Measurements from ENCODE around the gene TMEM238.

TMEM238 gene

DNA sequence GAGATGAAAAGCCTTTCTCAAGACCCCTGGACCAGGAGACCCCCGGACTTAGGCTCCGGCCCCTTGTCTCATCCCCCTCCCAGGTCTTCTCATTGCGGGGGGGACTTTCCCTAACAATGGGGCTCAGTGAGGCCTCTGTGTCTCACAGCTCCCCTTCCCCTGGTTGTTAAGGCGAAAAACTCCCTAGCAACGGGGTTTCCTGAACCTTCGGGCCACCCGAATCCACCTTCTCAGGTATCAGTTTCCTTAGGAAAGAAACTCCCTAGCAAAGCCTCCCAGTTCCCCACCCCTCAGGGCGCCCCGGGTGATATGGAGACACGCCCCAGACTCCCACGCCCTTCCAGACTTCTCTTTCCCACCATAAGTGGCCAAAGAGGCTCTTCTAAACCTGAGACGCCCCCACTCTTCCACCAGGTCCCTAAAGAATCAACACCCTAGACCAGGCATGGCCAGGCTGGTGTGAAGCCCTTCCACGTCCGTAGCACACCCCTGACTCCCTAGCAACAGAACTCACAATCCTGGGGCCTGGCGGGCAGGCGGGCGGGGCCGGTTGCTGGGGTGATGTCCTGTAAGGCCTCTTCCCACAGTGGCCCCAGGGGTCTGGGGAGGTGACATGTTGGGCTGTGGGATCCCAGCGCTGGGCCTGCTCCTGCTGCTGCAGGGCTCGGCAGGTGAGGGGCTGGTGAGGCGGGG is 7.7 kb downstream of the TMEM238 start, which contains the start of gene TMEM190:
Gene TMEM190 (plus strand): TSS at position 586 of the 693 bp plus-strand sequence. CDS start 28 bp downstream, at position 614.
- no peak for DNase-seq

DNA sequence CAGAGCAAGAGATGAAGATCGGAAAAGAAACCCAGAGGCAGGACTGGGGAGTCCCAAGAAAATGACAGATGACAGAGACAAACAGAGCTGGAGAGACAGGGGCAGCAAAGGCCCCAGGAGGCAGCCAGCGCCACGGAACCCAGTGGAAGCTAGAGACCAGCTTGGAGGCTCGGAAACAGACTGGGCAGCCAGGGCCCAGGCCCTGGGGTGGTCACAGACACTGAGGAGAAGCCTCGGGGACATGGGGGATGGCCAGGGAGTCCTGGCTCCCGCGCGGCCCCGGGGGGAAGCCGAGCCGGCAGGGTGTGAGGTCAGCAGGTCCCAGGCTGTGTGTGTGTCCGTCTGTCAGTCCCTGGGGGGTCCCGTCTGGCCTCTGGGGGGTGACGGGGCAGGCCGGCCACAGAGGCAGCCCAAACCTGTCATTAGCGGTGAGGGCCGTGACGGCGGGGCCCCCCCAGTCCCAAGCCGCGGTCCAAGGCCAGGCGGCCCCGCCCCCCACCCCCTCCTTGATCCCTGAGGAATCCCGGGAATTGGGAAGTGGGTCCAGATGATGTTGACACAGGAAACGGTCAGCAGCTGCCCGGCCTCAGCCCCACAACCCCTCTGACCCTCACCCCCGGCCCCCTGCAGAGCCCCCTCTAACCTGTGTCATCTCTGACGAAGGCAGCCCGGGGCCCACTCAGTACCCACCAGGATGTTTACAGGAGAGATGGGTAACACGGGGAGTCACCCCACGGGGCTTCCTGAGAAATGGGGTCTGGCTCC is 9.9 kb downstream of the TMEM238 start:
- no peak for DNase-seq

DNA sequence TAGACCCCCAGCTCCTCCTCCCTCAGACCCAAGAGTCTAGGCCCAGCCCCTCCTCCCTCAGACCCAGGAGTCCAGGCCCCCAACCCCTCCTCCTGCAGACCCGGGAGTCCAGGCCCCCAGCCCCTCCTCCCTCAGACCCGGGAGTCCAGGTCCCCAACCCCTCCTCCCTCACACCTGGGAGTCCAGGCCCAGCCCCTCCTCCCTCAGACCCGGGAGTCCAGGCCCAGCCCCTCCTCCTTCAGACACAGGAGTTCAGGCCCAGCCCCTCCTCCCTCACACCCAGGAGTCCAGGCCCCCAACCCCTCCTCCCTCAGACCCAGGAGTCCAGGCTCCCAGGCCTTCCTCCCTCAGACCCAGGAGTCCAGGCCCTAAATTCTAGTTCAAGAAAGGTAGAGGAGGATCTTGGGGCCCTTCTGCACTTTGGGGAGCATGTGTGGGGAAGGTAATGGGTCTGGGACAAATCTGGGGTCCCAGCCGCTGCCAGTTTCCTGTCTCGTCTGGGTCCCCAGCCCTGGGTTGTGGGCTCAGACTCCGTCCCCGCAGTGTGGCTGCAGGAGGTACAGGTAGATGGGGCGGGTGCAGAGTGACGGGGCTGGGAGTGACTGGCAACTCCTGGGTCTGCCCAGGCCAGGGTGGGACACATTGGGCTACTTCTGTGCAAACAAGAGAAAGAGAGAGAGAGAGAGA is 10.6 kb downstream of the TMEM238 start:
- no peak for DNase-seq

DNA sequence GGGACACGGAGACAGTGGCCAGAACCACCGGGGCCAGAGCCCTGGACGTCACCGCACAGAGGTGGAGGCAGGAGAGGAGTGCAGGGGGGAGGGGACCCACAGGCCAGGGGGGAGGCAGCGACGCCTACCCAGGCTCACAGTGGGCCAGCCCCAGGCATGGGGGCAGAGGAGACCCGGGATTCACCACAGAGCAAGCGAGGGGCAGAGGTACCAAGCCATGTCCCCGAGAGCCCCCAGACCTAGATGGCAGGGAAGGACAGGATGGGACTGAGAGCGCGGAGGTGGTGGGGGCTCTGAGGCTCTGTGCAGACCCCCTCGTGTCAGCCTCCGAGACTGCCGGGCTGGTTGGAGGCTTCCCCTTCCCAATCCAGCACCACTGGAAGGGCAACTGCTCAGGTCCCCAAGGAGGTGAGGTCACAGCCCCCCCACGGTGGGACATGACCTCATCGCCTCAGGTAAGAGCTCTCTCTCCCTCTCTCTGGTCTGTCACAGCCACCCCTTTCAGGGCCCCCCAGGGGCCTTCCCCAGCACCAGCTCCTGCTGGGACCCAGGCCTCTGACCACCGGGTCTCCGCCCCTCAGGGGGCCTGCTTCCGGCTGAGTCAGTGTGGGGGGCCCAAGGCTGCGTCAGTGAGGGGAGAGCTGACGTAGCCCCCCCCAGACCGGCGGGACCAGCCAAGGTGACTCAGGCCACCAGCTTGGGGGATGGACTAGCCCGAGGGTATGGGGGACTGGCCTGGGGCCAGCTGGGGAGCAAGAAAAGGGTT is 11.6 kb downstream of the TMEM238 start:
- no peak for DNase-seq

DNA sequence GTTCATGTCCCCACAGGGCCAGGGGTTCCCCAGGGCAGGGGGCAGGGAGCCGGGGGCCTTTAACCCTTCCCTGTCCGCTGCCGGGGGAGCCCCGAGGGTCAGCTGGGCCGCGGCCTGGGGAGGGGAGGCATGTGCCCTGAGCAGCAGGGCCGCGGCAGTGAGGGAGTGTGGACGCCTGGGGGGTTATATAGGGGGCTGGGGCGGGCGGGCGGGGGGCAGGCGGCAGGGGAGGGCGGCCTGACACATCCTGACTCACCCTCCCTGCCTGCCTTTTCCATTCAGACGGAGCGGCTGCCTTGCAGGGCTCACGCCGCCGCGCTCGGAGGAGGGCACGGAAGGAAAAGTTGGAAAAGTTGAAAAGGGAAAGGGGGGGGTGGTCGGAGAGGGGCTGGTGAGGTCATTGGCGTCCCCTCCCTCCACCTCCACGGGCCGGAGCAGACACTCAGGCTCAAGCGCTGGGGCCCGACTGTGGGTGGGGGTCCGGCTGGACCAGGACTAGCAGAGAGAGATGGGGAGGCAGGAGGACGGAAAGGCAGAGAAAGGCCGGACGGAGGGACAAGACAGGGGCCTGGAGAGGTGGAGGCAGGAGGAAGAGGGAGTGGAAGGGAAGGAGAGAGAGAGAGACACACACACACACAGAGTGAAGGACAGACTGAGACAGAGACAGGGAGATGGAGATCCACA is 13.6 kb downstream of the TMEM238 start, which contains the start of gene IL11:
Gene IL11 (minus strand): TSS at position 159 of the 684 bp plus-strand sequence. CDS start 153 bp downstream, at position 6.
- no peak for DNase-seq

DNA sequence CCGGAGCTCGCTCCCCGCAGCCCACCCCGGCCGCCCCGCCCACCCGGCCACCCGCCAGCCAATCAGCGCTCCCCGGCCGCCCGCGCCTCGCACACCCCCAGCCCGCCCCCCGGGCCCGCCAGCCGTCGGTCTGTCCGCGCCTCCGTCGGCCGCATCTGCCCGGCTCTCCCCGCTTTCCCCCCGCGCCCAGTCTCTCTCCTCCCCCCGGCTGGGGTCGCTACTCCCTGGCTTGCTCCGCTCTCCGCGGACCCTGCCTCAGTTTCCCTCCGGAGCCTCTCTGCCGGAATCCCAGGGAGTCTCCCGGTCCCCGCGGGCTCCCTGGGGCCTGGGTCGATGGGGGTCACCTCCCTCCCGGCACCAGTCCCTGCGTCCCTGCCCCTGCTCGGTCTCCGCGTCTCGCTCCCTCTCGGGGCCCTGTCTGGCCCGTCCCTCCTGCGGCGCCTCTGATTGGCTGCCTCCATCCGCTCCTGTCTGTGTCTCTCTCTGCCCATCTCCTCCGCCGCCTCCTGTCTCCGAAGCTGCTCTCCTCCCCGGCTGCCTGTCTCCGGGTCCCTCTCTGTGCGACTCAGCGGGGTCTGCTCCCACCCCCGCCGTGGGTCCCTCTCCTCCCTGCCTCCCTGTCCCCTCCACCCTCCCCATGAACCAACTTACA is 14.3 kb downstream of the TMEM238 start:
- DNase-seq, result peak in 1 of 2 donors; percentile 17

DNA sequence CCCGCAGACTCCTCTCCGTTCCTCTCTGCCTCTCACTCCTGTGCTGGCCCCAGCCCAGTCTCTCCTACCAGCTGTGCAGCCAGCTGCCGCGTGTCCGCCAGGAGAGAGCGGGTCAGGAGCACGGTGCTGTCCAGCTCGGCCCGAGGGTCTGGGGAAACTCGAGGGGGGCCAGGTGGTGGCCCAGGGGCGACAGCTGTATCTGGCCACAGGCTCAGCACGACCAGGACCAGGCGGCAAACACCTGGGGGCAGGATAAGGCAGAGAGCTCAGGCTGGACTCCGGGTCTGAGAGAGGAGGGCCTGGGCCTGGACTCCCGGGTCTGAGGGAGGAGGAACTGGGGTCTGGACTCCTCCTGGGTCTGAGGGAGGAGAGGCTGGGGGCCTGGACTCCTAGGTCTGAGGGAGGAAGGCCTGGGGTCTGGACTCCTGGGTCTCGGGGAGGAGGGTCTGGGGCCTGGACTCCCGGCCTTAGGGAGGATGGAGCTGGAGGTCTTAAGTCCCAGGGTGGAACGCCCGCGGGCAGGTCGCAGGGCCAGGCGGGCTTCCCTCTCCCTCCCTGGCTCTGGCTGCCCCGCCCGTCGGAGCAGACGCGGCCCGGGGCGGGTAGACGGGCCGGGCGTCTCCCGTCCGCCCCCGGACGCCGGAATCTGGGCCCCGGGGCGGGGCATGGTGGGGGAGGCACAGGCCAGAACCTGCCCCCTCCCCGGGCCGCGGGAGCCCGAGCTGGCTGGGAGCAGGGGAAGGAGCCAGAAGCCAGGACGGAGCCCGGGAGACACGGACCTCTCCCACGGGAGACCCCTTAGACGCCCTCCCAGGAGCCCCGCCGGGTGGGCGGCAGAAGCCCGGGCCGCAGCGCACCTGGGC is 15.2 kb downstream of the TMEM238 start:
- DNase-seq, result no peak

DNA sequence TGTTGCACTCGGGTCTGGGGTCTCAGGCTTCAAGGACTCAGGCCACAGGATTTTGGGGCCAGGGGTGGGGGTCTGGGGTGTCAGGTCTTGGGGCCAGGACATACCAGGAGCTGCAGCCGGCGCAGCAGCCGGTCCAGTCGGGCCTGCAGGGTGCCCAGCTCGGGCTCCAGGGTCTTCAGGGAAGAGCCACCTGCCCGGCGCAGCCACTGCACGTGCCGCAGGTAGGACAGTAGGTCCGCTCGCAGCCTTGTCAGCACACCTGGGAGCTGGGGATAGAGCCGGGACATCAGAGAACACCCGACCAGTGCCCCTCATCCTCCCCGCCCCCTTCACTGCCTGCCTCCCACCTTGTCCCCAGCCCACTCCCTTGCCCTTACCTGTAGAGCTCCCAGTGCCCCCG is 16.0 kb downstream of the TMEM238 start:
- DNase-seq, result no peak

DNA sequence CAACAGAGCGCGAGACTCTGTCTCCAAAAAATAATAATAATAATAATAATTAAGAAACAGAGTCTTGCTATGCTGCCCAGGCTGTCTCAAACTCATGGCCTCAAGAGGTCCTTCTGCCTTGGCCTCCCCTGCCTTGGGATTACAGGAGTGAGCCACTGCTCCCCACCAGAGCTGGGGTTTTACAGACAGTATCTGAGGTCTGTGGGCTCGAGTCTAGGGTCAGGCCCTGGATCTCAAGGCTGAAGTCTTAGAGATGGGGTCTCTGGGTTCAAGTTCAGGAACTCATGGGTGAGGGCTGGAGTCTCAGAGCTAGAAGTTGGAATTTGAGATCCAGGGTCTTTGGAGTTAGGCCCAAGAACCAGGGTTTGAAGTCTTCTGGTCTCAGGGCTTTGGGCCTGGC is 17.3 kb downstream of the TMEM238 start:
- no peak for DNase-seq

DNA sequence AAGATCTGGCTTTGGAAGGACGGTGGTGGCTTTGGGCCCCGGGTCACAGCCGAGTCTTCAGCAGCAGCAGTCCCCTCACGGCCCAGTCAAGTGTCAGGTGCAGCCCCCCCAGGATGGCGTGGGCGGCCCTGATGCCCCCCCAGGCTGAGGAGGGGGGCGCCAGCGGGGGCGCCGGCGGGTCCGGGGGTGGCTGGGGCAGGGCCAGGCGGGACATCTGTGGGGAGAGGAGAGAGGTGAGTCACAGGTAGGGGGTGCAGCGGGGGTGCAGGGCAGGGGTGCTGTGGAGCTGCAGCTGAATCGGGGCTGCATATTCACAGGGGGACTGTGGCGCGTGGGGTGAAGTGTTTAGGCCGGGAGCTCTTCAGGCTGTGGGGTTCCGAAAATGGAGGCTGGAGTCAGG is 18.1 kb downstream of the TMEM238 start:
- DNase-seq, result no peak

DNA sequence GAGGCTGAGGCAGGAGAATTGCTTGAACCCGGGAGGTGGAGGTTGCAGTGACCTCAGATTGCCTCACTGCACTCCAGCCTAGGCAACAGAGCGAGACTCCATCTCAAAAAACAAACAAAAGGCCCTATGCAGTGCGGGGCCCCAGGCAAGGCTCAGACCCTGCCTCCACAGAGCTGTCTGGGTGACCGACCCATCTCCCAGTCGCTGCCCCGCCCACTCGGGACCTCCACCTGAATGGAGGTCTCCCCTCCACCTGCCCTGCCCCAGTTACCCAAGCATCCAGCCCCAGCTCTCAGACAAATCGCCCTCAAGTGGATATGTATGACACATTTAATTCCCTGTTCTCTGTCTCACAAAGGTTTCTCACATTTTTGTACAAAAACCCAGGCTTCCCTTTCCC is 18.8 kb downstream of the TMEM238 start:
- no peak for DNase-seq

DNA sequence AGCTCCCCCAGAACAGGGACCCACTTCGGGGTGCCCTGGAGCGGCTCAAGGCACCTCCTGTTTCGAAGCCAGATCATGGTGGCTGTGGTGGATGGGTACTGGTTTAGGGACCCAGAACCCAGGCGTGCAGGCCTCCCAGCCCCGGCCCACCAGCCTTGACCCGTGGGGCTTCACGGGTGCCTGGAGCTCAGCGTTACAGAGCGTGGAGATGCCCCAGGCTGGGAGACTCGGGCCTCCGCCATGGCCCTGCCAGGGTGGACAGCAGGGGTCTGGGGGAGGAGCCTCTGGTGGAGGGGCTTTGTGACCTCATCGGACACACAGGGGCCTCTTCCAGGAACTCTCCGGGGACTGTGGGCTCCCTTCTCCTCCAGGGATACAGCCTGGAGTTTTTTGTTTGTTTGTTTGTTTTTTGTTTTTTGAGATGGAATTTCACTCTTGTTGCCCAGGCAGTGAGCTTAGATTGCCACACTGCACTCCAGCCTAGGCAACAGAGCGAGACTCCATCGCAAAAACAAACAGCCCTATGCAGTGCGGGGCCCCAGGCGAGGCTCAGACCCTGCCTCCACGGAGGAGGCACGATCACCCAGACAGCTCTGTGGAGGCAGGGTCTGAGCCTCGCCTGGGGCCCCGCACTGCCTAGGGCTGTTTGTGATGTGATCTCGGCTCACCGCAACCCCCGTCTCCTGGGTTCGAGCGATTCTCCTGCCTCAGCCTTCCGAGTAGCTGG is 20.9 kb downstream of the TMEM238 start, which contains the start of gene GARIN5B:
Gene GARIN5B (minus strand): TSS at position 271 of the 727 bp plus-strand sequence. CDS start 194 bp downstream, at position 77.
- DNase-seq, result no peak

DNA sequence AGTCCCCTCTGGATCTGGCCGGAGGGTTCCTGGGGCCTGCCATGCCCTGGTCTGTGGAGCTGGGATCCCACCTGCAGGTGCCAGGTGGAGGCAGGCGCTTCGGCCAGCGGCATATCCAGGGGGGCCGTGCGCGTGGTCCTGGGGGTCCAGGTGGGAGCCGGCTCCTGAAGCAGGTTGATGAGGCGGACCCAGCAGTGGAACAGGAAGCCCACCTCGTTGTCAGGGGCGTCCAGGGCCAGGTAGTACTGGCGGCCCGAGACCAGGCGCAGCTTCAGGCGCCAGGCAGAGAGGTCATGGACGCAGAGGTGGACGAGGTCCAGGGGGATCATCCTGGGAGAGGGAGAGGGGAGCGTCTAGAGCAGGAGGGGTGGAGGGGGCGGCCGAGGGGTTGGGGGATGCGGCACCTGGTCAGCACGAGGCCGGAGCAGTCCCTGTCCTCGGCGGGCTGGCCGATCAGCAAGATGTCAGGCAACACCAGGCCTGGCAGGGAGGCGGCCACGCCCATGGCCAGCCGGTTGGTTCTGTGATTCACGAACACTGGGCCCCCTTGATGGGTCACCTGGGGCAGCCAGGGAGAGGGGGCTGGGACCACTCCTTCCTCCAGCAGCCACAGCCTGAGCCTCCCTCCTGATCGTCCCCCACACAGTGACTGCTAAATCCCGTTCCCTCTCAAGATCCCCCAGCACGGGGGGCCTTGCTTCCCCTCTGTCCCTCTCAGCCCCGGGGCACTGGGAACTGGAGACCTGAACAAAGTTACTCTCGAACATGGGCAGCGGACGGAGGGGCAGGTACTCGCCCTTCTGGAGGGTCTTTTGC is 21.7 kb downstream of the TMEM238 start:
- DNase-seq, result no peak

DNA sequence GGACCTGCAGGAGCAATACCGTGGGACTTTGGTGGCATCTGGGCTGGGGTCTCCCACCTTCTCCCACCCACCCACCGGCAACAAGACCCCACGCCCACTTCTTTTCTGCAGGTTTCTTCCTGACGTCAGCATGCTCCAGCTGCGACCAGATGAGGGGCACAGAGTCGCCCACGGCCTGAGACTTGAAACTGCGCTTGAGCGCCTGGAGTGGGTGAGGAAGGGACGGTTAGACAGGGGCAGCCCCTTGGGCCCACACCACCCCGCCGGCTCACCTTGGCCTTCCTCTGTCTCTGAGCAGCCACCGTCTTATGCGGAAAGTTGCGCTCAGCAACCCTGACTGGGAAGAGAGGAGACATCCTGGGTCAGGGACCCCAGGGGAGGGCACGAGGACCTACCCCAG is 23.2 kb downstream of the TMEM238 start:
- no peak for DNase-seq

DNA sequence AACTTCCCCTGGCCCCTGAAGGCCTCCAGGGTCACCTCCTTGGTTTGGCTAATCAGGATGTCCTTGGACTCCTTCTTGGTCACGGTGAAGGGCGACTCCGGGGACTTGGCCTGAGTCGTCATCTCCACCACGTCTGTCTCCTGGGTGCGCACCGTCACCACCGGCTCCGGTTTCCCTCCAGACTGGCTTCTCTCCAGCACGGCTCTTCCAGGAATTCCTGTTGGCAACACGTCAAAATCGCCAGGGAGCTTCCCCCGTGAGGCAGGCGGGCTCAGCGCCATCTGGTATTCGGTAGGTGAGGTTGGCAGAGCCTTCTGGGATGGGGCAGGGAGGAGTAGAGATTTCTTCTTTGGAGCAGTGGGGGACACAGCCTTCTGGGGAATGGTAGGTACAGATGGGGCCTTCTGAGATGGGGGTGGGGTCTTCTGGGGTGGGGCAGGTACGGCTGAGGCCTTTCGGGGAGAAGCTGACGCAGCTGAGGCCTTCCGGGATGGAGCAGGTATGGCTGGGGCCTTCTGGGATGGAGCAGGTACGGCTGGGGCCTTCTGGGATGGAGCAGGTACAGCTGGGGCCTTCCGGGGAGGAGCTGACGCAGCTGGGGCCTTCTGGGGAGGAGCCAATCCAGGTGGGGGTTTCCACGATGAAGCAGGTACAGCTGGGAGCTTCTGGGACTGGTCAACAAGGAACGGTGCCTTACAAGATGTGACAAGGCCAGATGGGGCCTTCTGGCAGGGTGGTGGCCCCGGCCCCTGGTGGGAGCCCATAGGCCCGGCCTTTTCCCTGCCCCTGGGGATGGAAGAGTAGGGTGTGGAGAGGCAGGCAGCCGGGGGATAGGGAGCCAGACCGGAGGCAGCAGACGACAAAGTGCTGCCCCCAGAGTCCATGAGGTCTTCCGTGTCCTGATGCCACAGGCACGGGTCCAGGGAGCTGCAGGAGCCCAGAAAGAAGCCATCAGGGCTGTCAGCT is 24.9 kb downstream of the TMEM238 start:
- no peak for DNase-seq

DNA sequence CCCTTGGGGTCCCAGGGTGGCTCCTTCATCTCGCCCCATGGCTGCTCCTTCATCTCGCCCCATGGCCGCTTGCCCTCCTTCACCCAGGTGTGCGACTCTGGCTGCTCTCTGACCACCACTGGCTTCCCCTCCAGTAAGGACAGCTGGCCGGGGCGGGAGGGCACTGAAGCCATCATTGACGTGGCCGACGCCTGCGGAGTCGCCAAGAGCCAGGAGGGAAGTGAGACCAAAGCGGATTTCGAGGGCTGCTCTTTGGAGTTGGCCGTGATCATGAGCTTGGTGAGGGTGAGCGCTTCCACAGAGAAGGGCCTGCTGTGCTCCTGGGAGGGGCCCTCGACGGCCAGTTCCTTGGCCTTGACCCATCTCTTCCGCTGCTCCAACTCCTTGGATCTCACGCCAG is 25.6 kb downstream of the TMEM238 start:
- no peak for DNase-seq

DNA sequence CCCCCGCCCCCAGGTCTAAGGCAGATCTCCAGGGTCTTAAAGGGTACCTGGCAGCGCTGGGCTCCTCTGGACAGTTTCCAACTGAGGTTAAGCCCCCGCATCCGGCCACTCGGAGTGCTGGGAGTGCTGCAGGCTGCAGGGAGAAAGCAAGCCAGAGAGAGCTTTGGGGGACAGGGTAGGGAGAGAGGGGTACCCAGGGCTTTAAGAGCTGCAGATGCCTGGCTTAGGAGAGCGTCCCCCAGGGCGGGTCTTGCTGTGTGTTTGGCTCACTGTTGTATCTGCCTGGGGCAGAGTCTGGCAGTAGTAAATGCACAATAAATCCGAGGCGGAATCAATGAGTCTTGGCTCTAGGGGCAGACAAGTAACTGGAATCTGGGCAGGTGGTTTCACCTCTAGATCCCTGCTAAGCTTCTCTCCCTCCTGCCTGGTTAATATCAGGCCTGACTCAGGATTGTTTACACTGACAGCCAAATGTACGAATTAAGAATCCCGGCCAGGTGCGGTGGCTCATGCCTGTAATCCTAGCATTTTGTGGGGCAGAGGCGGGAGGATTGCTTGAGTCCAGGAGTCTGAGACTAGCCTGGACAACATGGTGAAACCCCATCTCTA is 28.8 kb downstream of the TMEM238 start:
- no peak for DNase-seq

Measured in CD4-positive, alpha-beta T cell treated with Interleukin-4 for 1 hour (primary cell).